Mesodermal cell (in vitro differentiated cells): ENCODE data around the gene ZSWIM8.
"Not testable (repeated sequence)": the region's sequence is repeated elsewhere in the genome, so short reads cannot be mapped to it uniquely, and the experiment has no call there.

Experiments
- H3K27ac ChIP-seq: 2 replicates; pipeline ENCODE4 v1.7.0; 2013; ENCODE audit warnings: mild to moderate bottlenecking, low read depth, low read length, moderate library complexity; ENCODE audit not compliant: severe bottlenecking
- H3K36me3 ChIP-seq: 2 replicates; pipeline ENCODE4 v1.7.1; 2013; ENCODE audit warnings: mild to moderate bottlenecking, low read length, moderate library complexity; ENCODE audit not compliant: control insufficient read depth, insufficient read depth
- H3K4me1 ChIP-seq: one replicate; pipeline ENCODE4 v1.7.1; 2013; ENCODE audit warnings: mild to moderate bottlenecking, low read length; ENCODE audit not compliant: insufficient read depth, control insufficient read depth, poor library complexity, severe bottlenecking
- H3K4me3 ChIP-seq: 2 replicates; pipeline ENCODE4 v1.7.0; 2013; ENCODE audit warnings: low read length, control low read depth, mild to moderate bottlenecking; ENCODE audit not compliant: insufficient read depth, poor library complexity, severe bottlenecking; ENCODE audit errors: extremely low read depth
- H3K9me3 ChIP-seq: 2 replicates; pipeline ENCODE4 v1.7.1; 2013; ENCODE audit warnings: mild to moderate bottlenecking, low read length, moderate library complexity; ENCODE audit not compliant: control insufficient read depth
- WGBS, 2 experiments: methylation state at CpG; one replicate each; pipeline ENCODE4 v1.1.5; 2013; ENCODE audit warnings: missing lambda C conversion rate in 2 of 2; ENCODE audit not compliant: insufficient coverage in 2 of 2; 5-methylcytosine and 5-hydroxymethylcytosine counted together

The ZSWIM8 gene

GRCh38 chr10:73816917-73817729, 31.7 kb downstream of the ZSWIM8 start:
- H3K27ac ChIP-seq, result no peak overlapping the region

GRCh38 chr10:73817826-73818225, 32.4 kb downstream of the ZSWIM8 start:
- Histone ChIP-seq H3K36me3 (peaks cover 31% of the 10 kb centered on the region), H3K4me1 (peaks cover 19% of the 10 kb centered on the region), H3K9me3 (no peaks in the 10 kb centered on the region), H3K27ac (no peak overlapping the region), H3K4me3 (no peak overlapping the region)
- 90 to 97% methylated on average over 5 of the region's 5 CpGs for WGBS, 2 experiments

More at GRCh38 chr10:73816917-73817729, 31.7 kb downstream of the ZSWIM8 start:
- peaks cover 19% of the 10 kb centered on the region for H3K4me1 ChIP-seq
- no peaks in the 10 kb centered on the region for H3K9me3 ChIP-seq
- WGBS, 2 experiments, result 88 to 92% methylated on average over 8 to 9 of the region's 10 CpGs
- peaks cover 28% of the 10 kb centered on the region for H3K36me3 ChIP-seq
- no peak overlapping the region for H3K4me3 ChIP-seq

- peaks cover 33% of the 10 kb centered on the region for H3K36me3 ChIP-seq
- H3K27ac ChIP-seq, result no peak overlapping the region
- H3K4me3 ChIP-seq, result no peak overlapping the region
- H3K9me3 ChIP-seq, result no peaks in the 10 kb centered on the region
- H3K4me1 ChIP-seq, result peaks cover 19% of the 10 kb centered on the region
- 91 to 93% methylated on average over 8 of the region's 10 CpGs for WGBS, 2 experiments
Measured at GRCh38 chr10:73818402-73818801, 33.0 kb downstream of the ZSWIM8 start.

- WGBS, 2 experiments, result 89 to 93% methylated on average over 3 to 5 of the region's 5 CpGs
- Histone ChIP-seq H3K27ac (no peak overlapping the region), H3K4me3 (no peak overlapping the region), H3K36me3 (peaks cover 38% of the 10 kb centered on the region), H3K9me3 (no peaks in the 10 kb centered on the region), H3K4me1 (peaks cover 19% of the 10 kb centered on the region)
Measured at GRCh38 chr10:73819081-73819480, 33.7 kb downstream of the ZSWIM8 start.

- Histone ChIP-seq H3K36me3 (peaks cover 38% of the 10 kb centered on the region), H3K4me1 (peaks cover 19% of the 10 kb centered on the region), H3K9me3 (no peaks in the 10 kb centered on the region), H3K27ac (no peak overlapping the region), H3K4me3 (no peak overlapping the region)
- 90 to 96% methylated on average over 19 to 20 of the region's 20 CpGs for WGBS, 2 experiments
Measured at GRCh38 chr10:73819513-73820093, 34.2 kb downstream of the ZSWIM8 start.

- Histone ChIP-seq H3K4me1 (peaks cover 11% of the 10 kb centered on the region), H3K9me3 (no peaks in the 10 kb centered on the region), H3K27ac (no peak overlapping the region), H3K4me3 (no peak overlapping the region), H3K36me3 (peaks cover 37% of the 10 kb centered on the region)
- 95 to 96% methylated on average over 5 to 6 of the region's 7 CpGs for WGBS, 2 experiments
Measured at GRCh38 chr10:73823391-73823790, 38.0 kb downstream of the ZSWIM8 start.

- Histone ChIP-seq H3K4me1 (peaks cover 10% of the 10 kb centered on the region), H3K27ac (no peak overlapping the region), H3K36me3 (peaks cover 40% of the 10 kb centered on the region), H3K4me3 (no peak overlapping the region), H3K9me3 (no peaks in the 10 kb centered on the region)
- 95% methylated on average over 12 to 14 of the region's 14 CpGs for WGBS, 2 experiments
Measured at GRCh38 chr10:73824146-73824725, 38.8 kb downstream of the ZSWIM8 start.

- no peak overlapping the region for H3K27ac ChIP-seq
- 92 to 95% methylated on average over 13 to 17 of the region's 19 CpGs for WGBS, 2 experiments
- no peak overlapping the region for H3K4me3 ChIP-seq
- H3K36me3 ChIP-seq, result peaks cover 28% of the 10 kb centered on the region
- H3K9me3 ChIP-seq, result no peaks in the 10 kb centered on the region
- H3K4me1 ChIP-seq, result no peaks in the 10 kb centered on the region
Measured at GRCh38 chr10:73827346-73828089, 42.1 kb downstream of the ZSWIM8 start.

GRCh38 chr10:73828161-73828560, 42.8 kb downstream of the ZSWIM8 start:
- 86 to 100% methylated on average over 5 of the region's 6 CpGs for WGBS, 2 experiments
- no peak overlapping the region for H3K4me3 ChIP-seq
- H3K4me1 ChIP-seq, result no peaks in the 10 kb centered on the region
- H3K27ac ChIP-seq, result no peak overlapping the region
- H3K36me3 ChIP-seq, result peaks cover 27% of the 10 kb centered on the region
- no peaks in the 10 kb centered on the region for H3K9me3 ChIP-seq

- H3K4me3 ChIP-seq, H3K27ac ChIP-seq, H3K9me3 ChIP-seq, H3K4me1 ChIP-seq: not testable (repeated sequence)
- peaks cover 20% of the 10 kb centered on the region for H3K36me3 ChIP-seq
- 81 to 96% methylated on average over 3 to 4 of the region's 7 CpGs for WGBS, 2 experiments
Measured at GRCh38 chr10:73829090-73829489, 43.7 kb downstream of the ZSWIM8 start.
